ENCODE measurements around the gene NAGS. TPM values are rescaled to one million over a fixed set of nuclear protein-coding genes. Genes with fewer than 3 reads are reported as not detected.
"Not testable (repeated sequence)": the region's sequence is repeated elsewhere in the genome, so short reads cannot be mapped to it uniquely, and the experiment has no call there.

NAGS gene
- total and polyA plus RNA-seq, 10 of the 15 experiments (the other 5 are each of a cell fraction or from before 2014, with no cell fraction given), result 0.11 to 1.6 (median 0.64) TPM; not detected in 1

- ATAC-seq (no peak), FAIRE-seq (no peak), DNase-seq (ENCODE audit: low read depth, low spot score) (no peak)
- TF ChIP-seq IRF4 (IDR thresholded peaks at IDR 0.05; ENCODE audit: low read depth, low read length), result no peak
- 63% methylated on average over 3 of the region's 3 CpGs for WGBS (ENCODE audit: insufficient coverage, insufficient replicate concordance, low lambda C conversion rate, missing lambda C conversion rate)
- no peaks in the 10 kb centered on the region for H3K4me1 ChIP-seq (ENCODE audit: control insufficient read depth, insufficient read depth, low read length)
- H3K27me3 ChIP-seq (replicated peaks in 1 of 2; ENCODE audit: control insufficient read depth in 2 of 2, insufficient read depth in 2 of 2, low read length in 1 of 2), result no peaks in the 10 kb centered on the region
- intact Hi-C loops (cut with micrococcal nuclease; ENCODE audit: unreplicated experiment) (no loop called here), in situ Hi-C loops (cut with MboI) (no loop called here)
- H3K4me2 ChIP-seq (ENCODE audit: control insufficient read depth, insufficient read depth), result no peak overlapping the region
- no peak overlapping the region for H3K9ac ChIP-seq (ENCODE audit: control insufficient read depth, insufficient read depth, low read length)
- H3K9me3 ChIP-seq (replicated peaks; ENCODE audit: control insufficient read depth, insufficient read depth, low read length), result no peaks in the 10 kb centered on the region
- no peak overlapping the region for H2AFZ ChIP-seq (ENCODE audit: control insufficient read depth, low read depth, low read length)
- no peaks in the 10 kb centered on the region for H4K20me1 ChIP-seq (ENCODE audit: control insufficient read depth, insufficient read depth)
- SMC1A ChIA-PET (ENCODE audit: uncharacterized antibody, unreplicated experiment), result no interaction called here
- H3K36me3 ChIP-seq (ENCODE audit: control insufficient read depth in 2 of 2, insufficient read depth in 2 of 2, low read length in 1 of 2), result peaks cover 5 to 20% of the 10 kb centered on the region in 2 experiments
- CTCF ChIA-PET, result interaction anchor here (1.2 kb wide), 1 partner anchor 11 kb away, joined by 3 read pairs; no protein-coding TSS in a partner anchor
- H3K4me3 ChIP-seq, result no peak overlapping the region
- POLR2A ChIA-PET, result no interaction called here
- H3K79me2 ChIP-seq (ENCODE audit: control insufficient read depth, insufficient read depth, low read length), result no peaks in the 10 kb centered on the region
- BruUV-seq (replicated peaks), result no TSS peak
- H3K27ac ChIP-seq (ENCODE audit: control insufficient read depth, insufficient read depth), result no peak overlapping the region
- RAD21 ChIA-PET (ENCODE audit: unreplicated experiment), result no interaction called here
These were observed 26.1 kb downstream of the NAGS start for GRCh38 chr17:44030482-44030881.

- ChIA-PET CTCF (no interaction called here), SMC1A (ENCODE audit: uncharacterized antibody, unreplicated experiment) (no interaction called here), POLR2A (interaction anchor here (0.5 kb wide), 1 partner anchor 85 kb away, joined by 3 read pairs; no protein-coding TSS in a partner anchor), RAD21 (ENCODE audit: unreplicated experiment) (no interaction called here)
- Histone ChIP-seq H3K27me3 (replicated peaks in 1 of 2; ENCODE audit: control insufficient read depth in 2 of 2, insufficient read depth in 2 of 2, low read length in 1 of 2) (no peaks in the 10 kb centered on the region), H3K36me3 (ENCODE audit: control insufficient read depth in 2 of 2, insufficient read depth in 2 of 2, low read length in 1 of 2) (peaks cover 18 to 28% of the 10 kb centered on the region in 2 experiments), H4K20me1 (ENCODE audit: control insufficient read depth, insufficient read depth) (no peaks in the 10 kb centered on the region), H3K9me3 (replicated peaks; ENCODE audit: control insufficient read depth, insufficient read depth, low read length) (no peaks in the 10 kb centered on the region), H2AFZ (ENCODE audit: control insufficient read depth, low read depth, low read length) (no peak overlapping the region), H3K9ac (ENCODE audit: control insufficient read depth, insufficient read depth, low read length) (no peak overlapping the region), H3K4me2 (ENCODE audit: control insufficient read depth, insufficient read depth) (no peak overlapping the region), H3K4me1 (ENCODE audit: control insufficient read depth, insufficient read depth, low read length) (no peaks in the 10 kb centered on the region), H3K4me3 (no peak overlapping the region), H3K27ac (ENCODE audit: control insufficient read depth, insufficient read depth) (no peak overlapping the region), H3K79me2 (ENCODE audit: control insufficient read depth, insufficient read depth, low read length) (no peaks in the 10 kb centered on the region)
- BruUV-seq (replicated peaks), result TSS peak; percentile 16
- TF ChIP-seq JUND (IDR thresholded peaks at IDR 0.05; ENCODE audit: low read depth, low read length), result no peak
- TF ChIP-seq HSF1 (IDR thresholded peaks at IDR 0.05; ENCODE audit: low read depth, low read length), result no peak
- no peak for TF ChIP-seq TCF7 (IDR thresholded peaks at IDR 0.05; ENCODE audit: borderline replicate concordance)
- no peak for TF ChIP-seq SUZ12 (IDR thresholded peaks at IDR 0.05; ENCODE audit: unreplicated experiment)
- no peak for TF ChIP-seq ATF2 (IDR thresholded peaks at IDR 0.05; ENCODE audit: low read length)
- TF ChIP-seq POLR2A (IDR thresholded peaks at IDR 0.05; ENCODE audit: low read depth, low read length), result no peak
- FAIRE-seq, result no peak
- 94% methylated on average over 3 of the region's 3 CpGs for WGBS (ENCODE audit: insufficient coverage, insufficient replicate concordance, low lambda C conversion rate, missing lambda C conversion rate)
- intact Hi-C loops (cut with micrococcal nuclease; ENCODE audit: unreplicated experiment) (no loop called here), in situ Hi-C loops (cut with MboI) (no loop called here)
- DNase-seq (ENCODE audit: low read depth, low spot score), result no peak
- no peak for ATAC-seq
These were observed 29.5 kb downstream of the NAGS start for GRCh38 chr17:44033861-44034408.

- H2AFZ ChIP-seq (ENCODE audit: control insufficient read depth, low read depth, low read length); H3K4me2 ChIP-seq (ENCODE audit: control insufficient read depth, insufficient read depth); SMC1A ChIA-PET (ENCODE audit: uncharacterized antibody, unreplicated experiment); RAD21 ChIA-PET (ENCODE audit: unreplicated experiment); intact Hi-C loops (cut with micrococcal nuclease; ENCODE audit: unreplicated experiment); H3K9me3 ChIP-seq (replicated peaks; ENCODE audit: control insufficient read depth, insufficient read depth, low read length); H3K4me3 ChIP-seq; CTCF ChIA-PET; in situ Hi-C loops (cut with MboI); ATAC-seq; H3K9ac ChIP-seq (ENCODE audit: control insufficient read depth, insufficient read depth, low read length); H3K4me1 ChIP-seq (ENCODE audit: control insufficient read depth, insufficient read depth, low read length); POLR2A ChIA-PET; BruUV-seq (replicated peaks); H3K79me2 ChIP-seq (ENCODE audit: control insufficient read depth, insufficient read depth, low read length); H3K27ac ChIP-seq (ENCODE audit: control insufficient read depth, insufficient read depth); DNase-seq (ENCODE audit: low read depth, low spot score); H3K27me3 ChIP-seq (replicated peaks in 1 of 2; ENCODE audit: control insufficient read depth in 2 of 2, insufficient read depth in 2 of 2, low read length in 1 of 2); H4K20me1 ChIP-seq (ENCODE audit: control insufficient read depth, insufficient read depth): not testable (repeated sequence)
- no CpG with 5 or more reads among the region's 3 CpGs for WGBS (ENCODE audit: insufficient coverage, insufficient replicate concordance, low lambda C conversion rate, missing lambda C conversion rate)
- peaks cover 19 to 30% of the 10 kb centered on the region in 2 experiments for H3K36me3 ChIP-seq (ENCODE audit: control insufficient read depth in 2 of 2, insufficient read depth in 2 of 2, low read length in 1 of 2)
- FAIRE-seq, result peak; percentile 18
These were observed 30.3 kb downstream of the NAGS start for GRCh38 chr17:44034688-44035087.

Measured in GM12878 (cell line).